ENCODE data around the gene CRYL1. TPM values are rescaled to one million over a fixed set of nuclear protein-coding genes. Genes with fewer than 3 reads are reported as not detected.

CRYL1 gene
- total RNA-seq, 4 donors from 2014 or later: 39.1 to 63.6 (median 54.2) TPM

DNA sequence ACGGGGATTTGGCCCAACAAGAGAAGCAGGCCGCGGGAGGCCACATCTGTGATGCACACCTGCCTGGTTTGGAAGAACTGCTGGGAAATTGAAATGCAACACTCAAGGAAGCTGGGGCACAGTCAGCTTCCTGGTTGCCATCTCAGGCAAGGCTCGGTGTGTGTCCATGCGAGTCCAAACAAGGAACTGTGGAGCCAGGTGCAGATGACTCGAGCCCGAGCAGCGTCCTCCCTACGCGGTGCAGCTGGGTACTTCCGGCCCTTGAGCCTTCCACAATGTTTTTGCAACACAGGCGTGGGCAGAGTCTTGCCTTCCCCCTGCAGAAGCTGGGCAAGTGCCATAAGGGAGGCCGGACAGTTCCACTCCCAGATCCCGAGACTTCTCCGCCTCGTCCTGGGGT lies 94.6 kb downstream of the CRYL1 start:
- TF ChIP-seq, protein P1, sequence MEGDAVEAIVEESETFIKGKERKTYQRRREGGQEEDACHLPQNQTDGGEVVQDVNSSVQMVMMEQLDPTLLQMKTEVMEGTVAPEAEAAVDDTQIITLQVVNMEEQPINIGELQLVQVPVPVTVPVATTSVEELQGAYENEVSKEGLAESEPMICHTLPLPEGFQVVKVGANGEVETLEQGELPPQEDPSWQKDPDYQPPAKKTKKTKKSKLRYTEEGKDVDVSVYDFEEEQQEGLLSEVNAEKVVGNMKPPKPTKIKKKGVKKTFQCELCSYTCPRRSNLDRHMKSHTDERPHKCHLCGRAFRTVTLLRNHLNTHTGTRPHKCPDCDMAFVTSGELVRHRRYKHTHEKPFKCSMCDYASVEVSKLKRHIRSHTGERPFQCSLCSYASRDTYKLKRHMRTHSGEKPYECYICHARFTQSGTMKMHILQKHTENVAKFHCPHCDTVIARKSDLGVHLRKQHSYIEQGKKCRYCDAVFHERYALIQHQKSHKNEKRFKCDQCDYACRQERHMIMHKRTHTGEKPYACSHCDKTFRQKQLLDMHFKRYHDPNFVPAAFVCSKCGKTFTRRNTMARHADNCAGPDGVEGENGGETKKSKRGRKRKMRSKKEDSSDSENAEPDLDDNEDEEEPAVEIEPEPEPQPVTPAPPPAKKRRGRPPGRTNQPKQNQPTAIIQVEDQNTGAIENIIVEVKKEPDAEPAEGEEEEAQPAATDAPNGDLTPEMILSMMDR (IDR thresholded peaks at IDR 0.05; ENCODE audit: low read depth): no peak

- TF ChIP-seq, protein P1 (IDR thresholded peaks at IDR 0.05; ENCODE audit: low read depth): no peak
Observed at GRCh38 chr13:20430296-20430695, 95.4 kb downstream of the CRYL1 start.

GRCh38 chr13:20429682-20430081 lies 96.0 kb downstream of the CRYL1 start:
- TF ChIP-seq, protein P1 (IDR thresholded peaks at IDR 0.05; ENCODE audit: low read depth): no peak

- TF ChIP-seq, protein P1 (IDR thresholded peaks at IDR 0.05; ENCODE audit: low read depth): no peak
Observed at GRCh38 chr13:20428666-20429644, 96.7 kb downstream of the CRYL1 start.

GRCh38 chr13:20426766-20427448 lies 98.8 kb downstream of the CRYL1 start:
- TF ChIP-seq, protein P1 (IDR thresholded peaks at IDR 0.05; ENCODE audit: low read depth): no peak

- TF ChIP-seq, protein P1 (IDR thresholded peaks at IDR 0.05; ENCODE audit: low read depth): no peak
Observed at GRCh38 chr13:20425819-20426219, 99.8 kb downstream of the CRYL1 start.

DNA sequence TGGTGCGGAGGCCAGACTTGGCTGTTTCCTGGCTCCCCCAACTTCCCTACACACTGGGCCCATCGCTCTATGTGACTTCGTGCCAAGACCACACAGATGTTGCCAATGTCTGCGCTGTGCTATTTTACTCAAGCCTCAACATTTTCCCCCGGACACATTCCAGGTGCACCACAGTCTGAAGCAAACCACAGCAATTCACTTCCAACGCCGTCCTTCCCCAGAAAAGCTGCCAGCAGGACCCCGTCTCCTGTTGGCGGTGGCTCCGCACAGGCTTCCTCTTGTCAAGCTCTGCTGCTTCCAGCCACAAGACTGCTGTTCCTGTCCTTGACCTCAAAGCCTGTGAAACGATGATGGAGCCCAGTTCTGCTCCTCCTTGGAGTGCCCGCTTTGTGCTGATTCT lies 100.7 kb downstream of the CRYL1 start:
- TF ChIP-seq, protein P1 (IDR thresholded peaks at IDR 0.05; ENCODE audit: low read depth): no peak

Measured in subcutaneous adipose tissue (tissue), 4 donors.